LNCaP clone FGC (cell line): ENCODE results near the gene HDAC4.
"Not testable (repeated sequence)": the region's sequence is repeated elsewhere in the genome, so short reads cannot be mapped to it uniquely, and the experiment has no call there.

Source experiments
- DNase-seq: peaks from one replicate; pipeline ENCODE4 v3.0.0-alpha.2; 2011; ENCODE audit warnings: low read depth
- H3K4me3 ChIP-seq: 2 replicates; pipeline ENCODE4 v1.5.1; 2011; ENCODE audit warnings: mild to moderate bottlenecking, low read depth, low read length, control low read depth
- TF ChIP-seq, protein P1 (sequence below): IDR thresholded peaks from 2 replicates; pipeline ENCODE4 v1.5.1; 2012; ENCODE audit warnings: mild to moderate bottlenecking; ENCODE audit not compliant: control insufficient read depth, insufficient read depth; ENCODE audit errors: extremely low read depth

HDAC4 gene

DNA sequence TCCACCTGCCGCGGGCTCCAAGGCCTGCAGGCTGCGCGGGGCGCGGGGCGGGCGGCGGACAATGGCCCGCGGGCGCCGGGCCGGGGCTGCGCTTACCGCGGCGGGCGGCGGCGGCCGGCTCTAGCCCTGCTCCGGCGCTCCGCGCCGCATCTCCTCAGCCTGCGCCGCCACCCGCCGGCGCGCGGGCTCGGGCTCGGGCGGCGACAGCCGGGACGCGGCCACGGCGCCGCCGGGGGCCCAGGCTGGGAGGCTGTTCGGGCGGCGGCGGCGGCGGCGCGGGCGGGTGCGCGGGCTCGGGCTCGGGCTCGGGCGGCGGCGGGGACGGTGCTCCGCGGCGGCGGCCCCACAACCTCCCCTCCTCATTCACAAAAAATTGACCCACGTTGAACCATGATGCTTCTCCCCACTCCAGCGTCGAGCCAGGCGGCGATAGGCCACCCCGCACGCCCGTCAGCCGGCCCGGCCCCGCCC lies at the start of gene HDAC4:
Gene HDAC4, minus strand, starts transcription at position 425 of the 471 bp plus-strand sequence. CDS start 48,321 bp downstream, outside the sequence.
- no peak for DNase-seq

DNA sequence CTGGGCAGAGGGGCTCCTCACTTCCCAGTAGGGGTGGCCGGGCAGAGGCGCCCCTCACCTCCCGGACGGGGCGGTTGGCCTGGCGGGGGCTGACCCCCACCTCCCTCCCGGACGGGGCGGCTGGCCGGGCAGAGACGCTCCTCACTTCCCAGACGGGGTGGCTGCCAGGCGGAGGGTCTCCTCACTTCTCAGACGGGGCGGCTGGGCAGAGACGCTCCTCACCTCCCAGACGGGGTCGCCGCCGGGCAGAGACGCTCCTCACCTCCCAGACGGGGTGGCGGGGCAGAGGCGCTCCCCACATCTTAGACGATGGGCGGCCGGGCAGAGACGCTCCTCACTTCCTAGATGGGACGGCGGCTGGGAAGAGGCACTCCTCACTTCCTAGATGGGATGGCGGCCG lies 48.6 kb upstream of the HDAC4 start:
- H3K4me3 ChIP-seq, DNase-seq: not testable (repeated sequence)

More for the DNA sequence above, at the start of gene HDAC4:
- TF ChIP-seq, protein P1, sequence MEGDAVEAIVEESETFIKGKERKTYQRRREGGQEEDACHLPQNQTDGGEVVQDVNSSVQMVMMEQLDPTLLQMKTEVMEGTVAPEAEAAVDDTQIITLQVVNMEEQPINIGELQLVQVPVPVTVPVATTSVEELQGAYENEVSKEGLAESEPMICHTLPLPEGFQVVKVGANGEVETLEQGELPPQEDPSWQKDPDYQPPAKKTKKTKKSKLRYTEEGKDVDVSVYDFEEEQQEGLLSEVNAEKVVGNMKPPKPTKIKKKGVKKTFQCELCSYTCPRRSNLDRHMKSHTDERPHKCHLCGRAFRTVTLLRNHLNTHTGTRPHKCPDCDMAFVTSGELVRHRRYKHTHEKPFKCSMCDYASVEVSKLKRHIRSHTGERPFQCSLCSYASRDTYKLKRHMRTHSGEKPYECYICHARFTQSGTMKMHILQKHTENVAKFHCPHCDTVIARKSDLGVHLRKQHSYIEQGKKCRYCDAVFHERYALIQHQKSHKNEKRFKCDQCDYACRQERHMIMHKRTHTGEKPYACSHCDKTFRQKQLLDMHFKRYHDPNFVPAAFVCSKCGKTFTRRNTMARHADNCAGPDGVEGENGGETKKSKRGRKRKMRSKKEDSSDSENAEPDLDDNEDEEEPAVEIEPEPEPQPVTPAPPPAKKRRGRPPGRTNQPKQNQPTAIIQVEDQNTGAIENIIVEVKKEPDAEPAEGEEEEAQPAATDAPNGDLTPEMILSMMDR: no peak
- H3K4me3 ChIP-seq: peak within 1 kb of the TSS; percentile 76

DNA sequence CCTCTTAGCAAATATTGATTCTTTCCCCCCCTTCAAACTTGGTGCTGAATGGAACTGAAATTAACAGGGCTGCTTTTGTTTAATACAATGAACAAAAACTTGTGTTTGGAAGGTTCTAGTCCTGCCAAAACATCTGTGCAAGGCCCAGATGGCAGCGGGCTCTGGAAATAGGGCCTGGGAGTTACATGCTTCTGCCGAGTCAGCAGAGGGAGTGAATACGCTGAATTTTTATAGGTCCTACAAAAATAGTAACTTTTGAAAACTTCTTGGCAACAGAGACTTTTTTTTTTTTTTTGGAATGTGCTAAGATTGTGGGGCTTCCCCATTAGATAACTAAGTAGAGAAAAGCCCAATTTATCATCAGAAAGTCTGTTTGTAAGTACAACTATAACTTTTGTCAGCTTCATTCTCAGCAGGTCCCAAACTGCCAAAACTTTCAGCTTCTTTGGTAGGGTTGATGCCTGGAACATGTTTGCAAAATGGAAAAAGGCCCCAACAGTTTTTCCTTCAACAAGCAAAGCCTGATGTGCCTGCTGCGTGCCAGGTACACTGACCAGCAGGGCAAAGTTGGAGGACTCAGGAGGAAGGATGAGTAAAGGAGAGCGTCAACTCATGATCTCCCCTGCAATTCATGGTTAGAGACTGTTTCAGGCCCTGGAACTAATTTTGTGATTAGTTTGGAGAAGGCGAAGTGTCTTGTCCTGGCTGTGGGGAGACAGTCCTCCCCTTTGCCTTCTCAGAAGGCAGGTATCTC lies 45.1 kb upstream of the HDAC4 start:
- H3K4me3 ChIP-seq: no peak overlapping the region
- no peak for DNase-seq
- TF ChIP-seq, protein P1: no peak

DNA sequence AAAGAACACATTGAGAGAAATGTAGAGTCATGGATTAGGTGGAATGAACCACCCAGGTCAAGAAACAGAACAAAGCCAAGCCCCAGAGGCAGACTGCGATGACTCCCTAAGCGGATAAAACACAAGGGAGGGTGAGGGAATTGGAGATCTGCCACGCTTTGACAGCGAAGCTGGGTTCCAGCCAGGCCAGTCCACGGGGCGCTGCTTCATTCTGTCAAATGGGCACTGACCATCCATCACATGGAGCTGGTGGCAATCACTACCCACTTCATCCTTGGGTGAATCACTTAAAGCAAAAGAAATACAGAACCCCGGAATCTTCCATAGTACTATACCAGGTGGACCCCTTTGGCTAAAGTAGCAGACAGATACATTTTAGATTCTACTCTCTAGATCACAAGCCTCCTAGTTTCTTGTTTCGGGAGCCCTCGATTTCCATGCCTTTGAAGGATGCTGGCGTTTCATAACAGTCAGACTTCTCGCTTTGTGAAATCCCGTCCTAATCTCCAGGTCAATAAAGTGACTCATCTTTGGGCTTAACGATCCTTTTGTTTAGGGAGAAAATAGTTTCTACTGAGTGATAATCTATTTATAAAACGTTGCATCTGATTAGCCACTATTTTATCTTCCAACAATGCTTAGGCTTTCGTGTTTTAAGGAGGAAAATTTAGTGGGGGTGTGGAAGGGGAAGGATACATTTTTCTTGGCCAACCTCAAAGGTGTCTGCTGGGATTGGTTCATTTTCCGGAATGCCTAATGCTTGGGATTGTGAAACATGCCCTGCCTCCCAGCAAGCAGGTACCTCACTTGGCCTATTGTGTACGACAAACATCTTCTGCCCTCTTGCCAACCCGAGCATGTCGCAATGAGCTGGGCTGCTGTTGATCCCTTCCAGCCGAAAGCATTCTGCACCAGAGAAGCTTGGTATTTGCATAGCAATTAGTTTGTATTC lies 44.1 kb upstream of the HDAC4 start:
- DNase-seq: no peak
- H3K4me3 ChIP-seq: no peak overlapping the region
- TF ChIP-seq, protein P1: no peak

DNA sequence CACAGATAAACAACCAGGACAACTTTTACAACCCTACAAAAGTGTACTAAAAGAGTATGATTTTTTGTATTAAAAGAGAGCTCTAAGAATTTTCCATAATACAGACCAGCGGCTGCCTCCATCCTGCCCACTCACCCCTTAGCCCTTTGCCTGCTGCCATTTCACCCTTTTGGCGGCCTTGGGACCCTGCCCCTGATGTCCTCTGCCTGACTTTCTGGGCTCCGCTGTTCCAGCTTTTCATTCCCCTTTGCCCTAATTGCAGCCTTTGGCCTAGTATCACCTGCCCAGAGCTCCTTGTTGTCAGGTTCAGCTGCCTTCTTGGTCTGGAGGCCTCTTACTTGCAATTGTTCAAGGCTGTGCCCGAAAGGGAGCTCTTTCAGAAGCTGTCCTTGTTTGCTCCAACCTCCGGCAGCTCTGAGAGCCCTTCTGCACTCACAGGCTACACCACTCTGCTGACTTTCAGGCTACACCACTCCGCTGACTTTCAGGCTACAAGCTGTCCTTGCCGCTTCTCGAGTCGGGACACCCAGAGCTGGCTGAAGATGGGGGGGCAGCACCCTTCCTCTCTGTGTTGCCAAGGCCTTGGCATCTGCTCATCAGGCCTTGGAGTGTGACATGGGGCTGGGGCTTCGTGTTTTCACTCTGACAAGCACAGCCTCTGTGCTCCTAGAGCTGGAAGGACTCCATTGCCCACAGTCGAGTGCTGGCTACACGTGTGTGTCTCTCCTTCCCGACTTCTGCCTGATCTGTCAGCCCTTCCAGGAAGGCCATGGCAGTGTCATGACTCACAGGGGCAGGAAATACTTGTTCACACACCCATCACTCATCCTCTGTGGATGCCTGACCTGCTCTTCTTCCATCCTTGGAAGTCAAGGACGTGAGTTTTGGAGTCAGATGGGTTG lies 43.1 kb upstream of the HDAC4 start:
- TF ChIP-seq, protein P1: no peak
- no peak for DNase-seq
- no peak overlapping the region for H3K4me3 ChIP-seq

DNA sequence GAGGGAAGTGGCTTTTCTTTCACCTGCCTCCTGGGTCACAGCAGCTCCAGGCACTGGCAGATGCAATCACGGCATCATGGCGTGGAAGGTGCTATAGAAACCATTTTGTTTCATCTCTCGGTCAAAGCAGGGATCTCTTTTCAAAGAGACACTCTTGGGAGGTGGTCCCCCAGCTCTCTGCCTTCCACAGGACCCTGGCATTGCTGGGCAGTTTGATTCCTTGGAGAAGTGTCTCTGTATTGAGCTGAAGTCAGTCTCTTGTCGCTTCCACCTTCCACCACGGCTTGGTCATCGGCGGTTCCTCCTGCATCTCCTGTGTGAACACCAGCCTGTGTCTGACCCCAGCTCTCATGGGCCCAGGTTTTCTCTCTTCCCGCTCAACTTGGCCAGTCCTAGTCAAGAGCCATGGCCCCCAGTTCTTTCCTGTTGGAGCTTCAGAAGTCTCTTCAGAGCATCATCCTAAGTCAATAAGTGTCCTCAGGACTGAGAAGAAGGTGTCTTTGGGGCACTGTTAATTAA lies 42.3 kb upstream of the HDAC4 start:
- no peak for DNase-seq
- TF ChIP-seq, protein P1: no peak
- no peak overlapping the region for H3K4me3 ChIP-seq
